Hepatocyte (in vitro differentiated cells): ENCODE data around the gene AKR7A3. TPM values are rescaled to one million over a fixed set of nuclear protein-coding genes. Genes with fewer than 3 reads are reported as not detected.

Experiments
- DNase-seq: peaks from one replicate; pipeline ENCODE4 v3.0.0-alpha.2; 2016; ENCODE audit warnings: low spot score
- H2AFZ ChIP-seq: fragments of 200-600 bp; sonication (generic); 2 replicates; pipeline ENCODE4 v1.6.0; 2016; ENCODE audit warnings: antibody characterized with exemption, mild to moderate bottlenecking
- H3K27ac ChIP-seq: fragments of 200-600 bp; sonication (generic); 2 replicates; pipeline ENCODE4 v1.5.1; 2016; ENCODE audit warnings: mild to moderate bottlenecking
- H3K27me3 ChIP-seq: fragments of 200-600 bp; sonication (generic); 2 replicates; pipeline ENCODE4 v1.6.1; 2016
- H3K36me3 ChIP-seq: fragments of 200-600 bp; sonication (generic); replicated peaks from 2 replicates; pipeline ENCODE4 v1.5.1; 2016; ENCODE audit warnings: low read depth; ENCODE audit not compliant: insufficient read depth
- H3K4me1 ChIP-seq: fragments of 200-600 bp; sonication (generic); 2 replicates; pipeline ENCODE4 v1.5.1; 2016; ENCODE audit warnings: mild to moderate bottlenecking, moderate library complexity; ENCODE audit not compliant: insufficient read depth
- H3K4me2 ChIP-seq: fragments of 200-600 bp; sonication (generic); 2 replicates; pipeline ENCODE4 v1.6.0; 2016
- H3K4me3 ChIP-seq: fragments of 200-600 bp; sonication (generic); 2 replicates; pipeline ENCODE4 v1.5.1; 2016; ENCODE audit warnings: mild to moderate bottlenecking
- H3K79me2 ChIP-seq: fragments of 200-600 bp; sonication (generic); 2 replicates; pipeline ENCODE4 v1.6.0; 2017; ENCODE audit warnings: mild to moderate bottlenecking
- H3K9me2 ChIP-seq: fragments of 200-600 bp; sonication (generic); replicated peaks from 2 replicates; pipeline ENCODE4 v1.6.0; 2017; ENCODE audit warnings: mild to moderate bottlenecking; ENCODE audit not compliant: insufficient read depth
- H3K9me3 ChIP-seq: fragments of 200-600 bp; sonication (generic); 2 replicates; pipeline ENCODE4 v1.5.1; 2016; ENCODE audit warnings: low read depth, mild to moderate bottlenecking
- H4K20me1 ChIP-seq: fragments of 200-600 bp; sonication (generic); 2 replicates; pipeline ENCODE4 v1.6.0; 2016; ENCODE audit warnings: mild to moderate bottlenecking; ENCODE audit not compliant: insufficient read depth, poor library complexity, severe bottlenecking
- EZH2 ChIP-seq: fragments of 200-600 bp; sonication (generic); IDR thresholded peaks from 2 replicates; pipeline ENCODE4 v1.6.1; 2016; ENCODE audit warnings: antibody characterized with exemption, mild to moderate bottlenecking, borderline replicate concordance
- EZH2phosphoT487 ChIP-seq: fragments of 200-600 bp; sonication (generic); IDR thresholded peaks from one replicate; pipeline ENCODE4 v1.6.1; 2018; ENCODE audit warnings: antibody characterized with exemption, mild to moderate bottlenecking, low read depth, moderate library complexity; ENCODE audit not compliant: unreplicated experiment, severe bottlenecking
- WGBS: methylation state at CpG from one replicate; pipeline ENCODE4 v1.1.6; 2016; ENCODE audit warnings: low lambda C conversion rate; ENCODE audit errors: missing lambda C conversion rate; 5-methylcytosine and 5-hydroxymethylcytosine counted together
- polyA plus RNA-seq: library from polyadenylated mRNA; unstranded; fragments of >200 nt; fragmentation: Nextera tagmentation; extraction: Ambion mirVana; gene quantifications from 2 replicates; pipeline ENCODE4 v1.2.1, GENCODE V29; 2016
- total RNA-seq: library from RNA; depleted of rRNA; stranded (reverse); fragments of >200 nt; gene quantifications from 2 replicates; pipeline ENCODE4 v1.2.3, GENCODE V29; 2014
- TF ChIP-seq, protein P1 (sequence below): fragments of 200-600 bp; sonication (generic); IDR thresholded peaks from 2 replicates; pipeline ENCODE4 v1.5.1; 2016; ENCODE audit warnings: antibody characterized with exemption, mild to moderate bottlenecking; ENCODE audit not compliant: poor library complexity

The AKR7A3 gene
- total and polyA plus RNA-seq, 2 experiments from 2014 or later, result 1.5 to 2.3 TPM

GRCh38 chr1:19317126-19317910 lies 28.7 kb upstream of the AKR7A3 start:
- Histone ChIP-seq H3K4me3 (no peak overlapping the region), H3K27ac (no peak overlapping the region), H3K4me1 (peaks cover 5% of the 10 kb centered on the region), H3K27me3 (no peaks in the 10 kb centered on the region), H2AFZ (no peak overlapping the region), H3K9me3 (no peaks in the 10 kb centered on the region), H3K9me2 (no peaks in the 10 kb centered on the region), H3K4me2 (no peak overlapping the region), H3K36me3 (no peaks in the 10 kb centered on the region), H3K79me2 (peaks cover 25% of the 10 kb centered on the region), H4K20me1 (peaks cover 5% of the 10 kb centered on the region)
- WGBS, result 92% methylated on average over 13 of the region's 13 CpGs
- no peak for DNase-seq
- no peak for TF ChIP-seq EZH2phosphoT487
- TF ChIP-seq, protein P1, sequence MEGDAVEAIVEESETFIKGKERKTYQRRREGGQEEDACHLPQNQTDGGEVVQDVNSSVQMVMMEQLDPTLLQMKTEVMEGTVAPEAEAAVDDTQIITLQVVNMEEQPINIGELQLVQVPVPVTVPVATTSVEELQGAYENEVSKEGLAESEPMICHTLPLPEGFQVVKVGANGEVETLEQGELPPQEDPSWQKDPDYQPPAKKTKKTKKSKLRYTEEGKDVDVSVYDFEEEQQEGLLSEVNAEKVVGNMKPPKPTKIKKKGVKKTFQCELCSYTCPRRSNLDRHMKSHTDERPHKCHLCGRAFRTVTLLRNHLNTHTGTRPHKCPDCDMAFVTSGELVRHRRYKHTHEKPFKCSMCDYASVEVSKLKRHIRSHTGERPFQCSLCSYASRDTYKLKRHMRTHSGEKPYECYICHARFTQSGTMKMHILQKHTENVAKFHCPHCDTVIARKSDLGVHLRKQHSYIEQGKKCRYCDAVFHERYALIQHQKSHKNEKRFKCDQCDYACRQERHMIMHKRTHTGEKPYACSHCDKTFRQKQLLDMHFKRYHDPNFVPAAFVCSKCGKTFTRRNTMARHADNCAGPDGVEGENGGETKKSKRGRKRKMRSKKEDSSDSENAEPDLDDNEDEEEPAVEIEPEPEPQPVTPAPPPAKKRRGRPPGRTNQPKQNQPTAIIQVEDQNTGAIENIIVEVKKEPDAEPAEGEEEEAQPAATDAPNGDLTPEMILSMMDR, result no peak
- TF ChIP-seq EZH2, result no peak

DNA sequence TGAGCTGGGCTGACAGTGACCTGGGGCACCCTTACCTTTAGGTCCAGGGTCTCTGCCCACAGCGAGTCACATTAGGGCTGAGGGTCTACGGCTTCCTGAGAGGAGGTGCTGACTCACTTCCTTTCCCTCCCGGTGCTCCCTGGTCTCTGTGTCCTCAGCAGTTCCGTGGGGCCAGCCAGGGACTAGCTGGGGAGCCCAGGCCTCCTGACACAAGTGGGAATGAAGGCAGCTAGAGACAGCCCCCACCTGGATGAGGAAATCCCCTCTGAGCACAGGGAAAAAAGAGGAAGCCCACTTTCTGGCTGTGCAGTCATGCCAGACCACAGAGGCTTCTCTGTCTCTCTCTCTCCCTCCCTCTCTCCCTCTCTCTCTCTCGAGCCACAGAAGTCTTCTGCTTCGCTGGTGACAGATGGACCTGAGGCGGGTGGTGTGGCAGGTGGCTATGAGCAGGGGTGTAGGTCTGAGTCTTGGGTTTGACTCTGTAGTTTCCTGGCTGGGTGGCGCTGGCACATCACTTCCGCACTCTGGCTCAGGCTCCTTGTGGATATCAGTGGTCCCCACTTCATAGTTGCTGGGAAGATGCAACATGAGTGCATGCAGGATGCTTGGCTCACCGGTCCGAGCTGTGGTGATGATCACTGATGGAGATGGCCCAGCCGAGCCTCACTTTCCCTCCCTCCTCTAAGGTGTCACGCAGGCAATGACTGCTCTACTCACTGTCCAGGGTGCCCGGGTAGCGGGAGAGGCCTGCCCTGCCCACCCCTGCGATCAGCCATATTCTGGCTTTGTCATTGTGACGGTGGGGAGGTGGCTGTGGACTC lies 27.0 kb upstream of the AKR7A3 start:
- Histone ChIP-seq H3K9me2 (no peaks in the 10 kb centered on the region), H3K4me2 (no peak overlapping the region), H2AFZ (no peak overlapping the region), H3K27me3 (no peaks in the 10 kb centered on the region), H4K20me1 (peaks cover 5% of the 10 kb centered on the region), H3K9me3 (no peaks in the 10 kb centered on the region), H3K36me3 (no peaks in the 10 kb centered on the region), H3K27ac (no peak overlapping the region), H3K79me2 (peaks cover 35% of the 10 kb centered on the region), H3K4me3 (no peak overlapping the region), H3K4me1 (peaks cover 5% of the 10 kb centered on the region)
- 80% methylated on average over 17 of the region's 17 CpGs for WGBS
- no peak for DNase-seq
- TF ChIP-seq, protein P1, result no peak
- TF ChIP-seq EZH2, result no peak
- no peak for TF ChIP-seq EZH2phosphoT487

- TF ChIP-seq, protein P1, result no peak
- TF ChIP-seq EZH2 (no peak), EZH2phosphoT487 (no peak)
- no peaks in the 10 kb centered on the region for H3K9me2 ChIP-seq
- no peak overlapping the region for H2AFZ ChIP-seq
- H3K4me3 ChIP-seq, result no peak overlapping the region
- peak overlapping the region; percentile 93 for H3K4me2 ChIP-seq
- H3K4me1 ChIP-seq, result peaks cover 5% of the 10 kb centered on the region
- H3K36me3 ChIP-seq, result no peaks in the 10 kb centered on the region
- H4K20me1 ChIP-seq, result peaks cover 5% of the 10 kb centered on the region
- no peak overlapping the region for H3K27ac ChIP-seq
- peaks cover 48% of the 10 kb centered on the region for H3K79me2 ChIP-seq
- 95% methylated on average over 10 of the region's 10 CpGs for WGBS
- no peak for DNase-seq
- no peaks in the 10 kb centered on the region for H3K9me3 ChIP-seq
- H3K27me3 ChIP-seq, result no peaks in the 10 kb centered on the region
Observed at GRCh38 chr1:19313961-19314882, 25.7 kb upstream of the AKR7A3 start.
